Activated T-helper 1 cell treated with anti-CD3 and anti-CD28 coated beads, Interleukin-12 subunit alpha, Interleukin-12 subunit beta, Interleukin-2, Interleukin-4 antibody, amounts not matched to agents 30 ng/mL and 10 ng/mL and 1 ng/mL, durations not matched to agents 14 hours and 24 hours and 36 hours (primary cell): ENCODE results near the gene AMPH. TPM values are rescaled to one million over a fixed set of nuclear protein-coding genes. Genes with fewer than 3 reads are reported as not detected.

Source experiments
- DNase-seq: peaks from one replicate; pipeline ENCODE4 v3.0.0; 2021; ENCODE audit warnings: low spot score
- H3K27ac Mint-ChIP-seq: one replicate; pipeline ENCODE4 v1.8.0; 2021; ENCODE audit warnings: mild to moderate bottlenecking, mixed read lengths
- H3K27me3 Mint-ChIP-seq: one replicate; pipeline ENCODE4 v1.8.0; 2022; ENCODE audit warnings: mild to moderate bottlenecking, moderate library complexity, mixed read lengths; ENCODE audit not compliant: insufficient read depth
- H3K36me3 Mint-ChIP-seq: one replicate; pipeline ENCODE4 v1.8.0; 2021; ENCODE audit warnings: low read depth, mixed read lengths
- H3K4me1 Mint-ChIP-seq: one replicate; pipeline ENCODE4 v1.8.0; 2021; ENCODE audit warnings: low read depth, mixed read lengths
- H3K4me3 Mint-ChIP-seq: one replicate; pipeline ENCODE4 v1.8.0; 2021; ENCODE audit warnings: mild to moderate bottlenecking, moderate library complexity, mixed read lengths
- H3K9me3 Mint-ChIP-seq: one replicate; pipeline ENCODE4 v1.8.0; 2021; ENCODE audit warnings: mixed read lengths
- intact Hi-C: fragments of 100-400 bp; cut with micrococcal nuclease; formaldehyde crosslinking; loops from one replicate; pipeline ENCODE4 v1.15.1; 2024
- total RNA-seq: library from RNA; stranded (reverse); gene quantifications from 2 replicates; pipeline ENCODE4 v1.2.3, GENCODE V29; 2022

AMPH gene
- total RNA-seq, 1 donor from 2014 or later = not detected

DNA sequence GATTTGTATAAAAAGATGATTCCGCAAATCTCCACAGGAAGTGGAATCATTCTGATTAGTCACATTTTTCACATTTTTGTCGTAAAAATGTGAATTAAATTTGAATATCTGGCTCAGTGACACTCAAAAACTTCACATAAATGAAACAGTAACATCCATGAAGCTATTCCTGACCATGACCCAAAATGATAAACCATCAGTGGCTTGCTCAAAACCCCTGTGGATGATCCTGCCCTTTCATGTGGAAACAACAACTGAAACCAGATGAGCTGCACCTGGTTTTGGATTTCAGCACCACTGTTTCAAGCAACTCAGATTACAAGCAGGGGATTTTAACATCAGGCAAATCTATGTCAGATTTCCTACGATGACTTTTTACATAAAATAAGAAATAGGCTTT lies 80.3 kb downstream of the AMPH start:
- no peaks in the 10 kb centered on the region for H3K27me3 Mint-ChIP-seq
- no peak overlapping the region for H3K4me3 Mint-ChIP-seq
- no peaks in the 10 kb centered on the region for H3K4me1 Mint-ChIP-seq

DNA sequence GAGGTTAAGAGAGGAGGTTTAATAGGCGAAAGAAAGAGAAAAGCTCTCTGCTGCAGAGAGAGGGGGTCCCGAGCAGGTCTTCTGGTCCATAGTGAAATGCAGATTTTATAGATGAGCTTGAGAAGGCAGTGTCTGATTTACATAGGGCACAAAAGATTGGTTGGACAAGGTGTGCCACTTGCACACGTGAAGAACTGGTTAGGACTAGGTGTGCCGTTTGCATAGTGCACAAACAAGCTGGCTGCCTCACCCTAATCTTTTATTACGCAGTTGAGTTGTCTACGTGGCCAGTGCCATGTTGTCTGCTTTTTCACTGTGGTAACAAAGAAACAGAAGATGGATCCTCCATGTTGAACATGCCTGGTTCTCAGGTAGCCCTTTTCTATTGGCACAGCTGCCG lies 82.6 kb downstream of the AMPH start:
- DNase-seq = no peak
- Mint-ChIP-seq H3K9me3 (no peaks in the 10 kb centered on the region), H3K27ac (no peak overlapping the region), H3K4me3 (no peak overlapping the region), H3K4me1 (no peaks in the 10 kb centered on the region), H3K27me3 (no peaks in the 10 kb centered on the region), H3K36me3 (no peaks in the 10 kb centered on the region)
- intact Hi-C loops = loop anchor here (10.0 kb wide), 1 partner anchor 154 kb away; no protein-coding TSS in a partner anchor

More for the DNA sequence above, 80.3 kb downstream of the AMPH start:
- H3K36me3 Mint-ChIP-seq = no peaks in the 10 kb centered on the region
- intact Hi-C loops = no loop called here
- DNase-seq = no peak
- no peak overlapping the region for H3K27ac Mint-ChIP-seq
- H3K9me3 Mint-ChIP-seq = no peaks in the 10 kb centered on the region

GRCh38 chr7:38546763-38547162 lies 84.4 kb downstream of the AMPH start:
- no peak for DNase-seq
- intact Hi-C loops = loop anchor here (10.0 kb wide), 1 partner anchor 152 kb away; no protein-coding TSS in a partner anchor
- Mint-ChIP-seq H3K4me1 (no peaks in the 10 kb centered on the region), H3K27me3 (no peaks in the 10 kb centered on the region), H3K9me3 (no peaks in the 10 kb centered on the region), H3K27ac (no peak overlapping the region), H3K4me3 (no peak overlapping the region), H3K36me3 (no peaks in the 10 kb centered on the region)

GRCh38 chr7:38545977-38546376 lies 85.2 kb downstream of the AMPH start:
- intact Hi-C loops = loop anchor here (10.0 kb wide), 1 partner anchor 151 kb away; no protein-coding TSS in a partner anchor
- Mint-ChIP-seq H3K36me3 (no peaks in the 10 kb centered on the region), H3K4me3 (no peak overlapping the region)

GRCh38 chr7:38542156-38542555 lies 89.0 kb downstream of the AMPH start:
- Mint-ChIP-seq H3K9me3 (no peaks in the 10 kb centered on the region), H3K4me1 (no peaks in the 10 kb centered on the region), H3K27me3 (peaks cover 4% of the 10 kb centered on the region), H3K36me3 (no peaks in the 10 kb centered on the region), H3K4me3 (no peak overlapping the region), H3K27ac (no peak overlapping the region)
- intact Hi-C loops = loop anchor here (10.0 kb wide), 1 partner anchor 147 kb away; no protein-coding TSS in a partner anchor
- DNase-seq = no peak

More at GRCh38 chr7:38545977-38546376, 85.2 kb downstream of the AMPH start:
- no peak for DNase-seq
- H3K4me1 Mint-ChIP-seq = no peaks in the 10 kb centered on the region
- no peaks in the 10 kb centered on the region for H3K9me3 Mint-ChIP-seq
- no peaks in the 10 kb centered on the region for H3K27me3 Mint-ChIP-seq
- no peak overlapping the region for H3K27ac Mint-ChIP-seq

- intact Hi-C loops = loop anchor here (10.0 kb wide), 1 partner anchor 147 kb away; no protein-coding TSS in a partner anchor
- no peaks in the 10 kb centered on the region for H3K4me1 Mint-ChIP-seq
- H3K27me3 Mint-ChIP-seq = peaks cover 4% of the 10 kb centered on the region
- no peaks in the 10 kb centered on the region for H3K36me3 Mint-ChIP-seq
- H3K4me3 Mint-ChIP-seq = no peak overlapping the region
- H3K9me3 Mint-ChIP-seq = no peaks in the 10 kb centered on the region
- DNase-seq = no peak
- no peak overlapping the region for H3K27ac Mint-ChIP-seq
Observed at GRCh38 chr7:38541440-38541839, 89.7 kb downstream of the AMPH start.

DNA sequence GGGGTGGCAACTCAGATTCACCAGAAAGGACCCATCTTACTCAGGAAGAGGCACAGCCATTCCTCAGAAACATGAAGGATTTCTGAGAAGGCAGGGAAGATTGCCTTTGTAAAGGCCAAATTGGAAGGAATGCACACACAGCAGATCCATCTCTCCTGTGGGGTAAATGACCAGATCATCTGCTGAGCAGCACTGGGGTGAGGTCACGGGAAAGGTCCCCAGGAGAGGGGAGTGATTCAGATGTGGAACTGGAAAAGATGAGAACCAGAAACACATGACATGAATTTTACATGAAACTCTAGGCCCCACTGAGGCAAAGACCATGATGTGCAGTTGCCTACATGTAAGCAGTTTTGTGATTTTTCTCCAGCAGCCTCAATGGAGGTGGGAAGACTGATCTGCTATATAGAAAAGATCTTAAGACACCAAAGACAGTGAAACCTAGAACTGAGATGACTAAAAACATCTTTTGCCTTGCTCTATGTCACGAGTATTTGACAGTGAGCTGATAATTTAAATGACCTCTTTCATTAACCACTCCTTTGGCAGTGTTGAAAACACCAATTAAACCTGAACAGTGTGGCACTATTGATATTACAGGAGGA lies 91.6 kb downstream of the AMPH start:
- no peaks in the 10 kb centered on the region for H3K4me1 Mint-ChIP-seq
- no peaks in the 10 kb centered on the region for H3K9me3 Mint-ChIP-seq
- no peak overlapping the region for H3K27ac Mint-ChIP-seq
- DNase-seq = no peak
- intact Hi-C loops = loop anchor here (10.0 kb wide), 1 partner anchor 145 kb away; no protein-coding TSS in a partner anchor
- no peak overlapping the region for H3K4me3 Mint-ChIP-seq
- peaks cover 4% of the 10 kb centered on the region for H3K27me3 Mint-ChIP-seq
- no peaks in the 10 kb centered on the region for H3K36me3 Mint-ChIP-seq

DNA sequence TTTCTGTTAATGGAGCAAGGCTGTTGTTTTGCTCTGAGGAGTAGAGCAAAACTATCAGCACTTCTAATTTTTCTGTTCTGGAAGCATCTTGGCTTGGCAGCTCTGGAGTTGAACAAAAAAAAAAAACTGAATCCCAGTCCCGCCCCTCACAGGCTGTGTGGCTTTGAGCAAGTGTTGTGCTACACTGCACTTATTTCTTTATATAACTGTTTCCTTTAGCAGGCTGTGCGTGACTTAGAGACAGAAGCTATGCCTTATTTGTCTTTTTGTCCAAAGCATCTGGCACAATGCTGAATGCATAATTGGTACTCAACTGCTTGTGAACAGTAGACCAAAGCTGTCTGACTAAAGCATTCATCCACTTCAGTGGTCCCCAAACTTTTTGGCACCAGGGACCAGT lies 96.1 kb downstream of the AMPH start:
- Mint-ChIP-seq H3K27ac (no peak overlapping the region), H3K27me3 (peaks cover 9% of the 10 kb centered on the region), H3K36me3 (no peaks in the 10 kb centered on the region), H3K4me3 (no peak overlapping the region), H3K4me1 (no peaks in the 10 kb centered on the region), H3K9me3 (no peaks in the 10 kb centered on the region)
- intact Hi-C loops = no loop called here
- DNase-seq = no peak

- no peak for DNase-seq
- no peaks in the 10 kb centered on the region for H3K36me3 Mint-ChIP-seq
- intact Hi-C loops = no loop called here
- H3K4me1 Mint-ChIP-seq = no peaks in the 10 kb centered on the region
- H3K27ac Mint-ChIP-seq = no peak overlapping the region
- peaks cover 13% of the 10 kb centered on the region for H3K27me3 Mint-ChIP-seq
- H3K4me3 Mint-ChIP-seq = no peak overlapping the region
- H3K9me3 Mint-ChIP-seq = no peaks in the 10 kb centered on the region
Observed at GRCh38 chr7:38525857-38526256, 105.3 kb downstream of the AMPH start.

DNA sequence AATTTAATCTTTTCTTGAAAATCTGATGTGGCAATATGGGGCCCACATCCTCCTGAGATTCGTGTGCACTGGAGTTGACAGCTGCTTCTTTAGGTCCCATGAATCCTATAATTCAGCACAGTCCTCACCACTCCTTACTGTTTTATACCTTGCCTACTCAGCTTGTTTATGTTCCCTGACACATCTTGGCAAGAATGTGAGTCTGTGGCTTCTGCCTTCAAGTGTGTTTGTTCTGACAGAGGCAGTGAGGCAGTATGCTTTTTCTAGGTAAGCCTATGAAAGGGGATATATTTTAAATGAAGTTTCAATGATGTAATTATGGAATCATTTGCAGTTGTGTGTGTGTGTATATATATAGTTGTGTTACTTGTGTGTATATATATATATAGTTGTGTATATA lies 106.4 kb downstream of the AMPH start:
- H3K4me1 Mint-ChIP-seq = no peaks in the 10 kb centered on the region
- H3K27me3 Mint-ChIP-seq = peaks cover 11% of the 10 kb centered on the region
- DNase-seq = no peak
- intact Hi-C loops = no loop called here
- no peaks in the 10 kb centered on the region for H3K36me3 Mint-ChIP-seq
- H3K9me3 Mint-ChIP-seq = no peaks in the 10 kb centered on the region
- no peak overlapping the region for H3K4me3 Mint-ChIP-seq
- no peak overlapping the region for H3K27ac Mint-ChIP-seq

DNA sequence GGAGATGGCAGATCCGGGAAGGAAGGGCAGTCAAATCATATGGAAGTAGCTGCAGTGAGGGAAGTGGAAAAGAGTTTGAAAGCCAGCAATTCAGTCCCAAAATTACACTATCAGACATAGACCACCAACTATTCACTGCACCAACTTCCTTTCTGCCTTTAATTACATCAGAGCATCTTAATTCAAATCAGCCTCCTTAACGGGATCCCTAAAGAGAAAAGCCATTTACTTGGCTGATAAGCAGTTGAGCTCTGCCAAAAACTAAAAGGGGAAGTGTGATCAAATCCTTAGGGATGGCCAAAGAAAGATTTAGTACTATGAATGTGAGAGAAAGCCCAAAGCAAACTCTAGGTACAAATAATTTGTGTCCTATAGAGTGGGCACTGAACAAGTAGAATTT lies 110.4 kb downstream of the AMPH start:
- intact Hi-C loops = no loop called here
- Mint-ChIP-seq H3K4me3 (no peak overlapping the region), H3K27ac (no peak overlapping the region), H3K9me3 (peaks cover 6% of the 10 kb centered on the region), H3K36me3 (no peaks in the 10 kb centered on the region), H3K27me3 (peaks cover 8% of the 10 kb centered on the region), H3K4me1 (no peaks in the 10 kb centered on the region)
- DNase-seq = no peak

GRCh38 chr7:38518541-38518940 lies 112.6 kb downstream of the AMPH start:
- peaks cover 4% of the 10 kb centered on the region for H3K27me3 Mint-ChIP-seq
- no peaks in the 10 kb centered on the region for H3K4me1 Mint-ChIP-seq
- no peak overlapping the region for H3K4me3 Mint-ChIP-seq
- intact Hi-C loops = no loop called here
- no peak overlapping the region for H3K27ac Mint-ChIP-seq
- no peaks in the 10 kb centered on the region for H3K36me3 Mint-ChIP-seq
- peaks cover 11% of the 10 kb centered on the region for H3K9me3 Mint-ChIP-seq
- DNase-seq = no peak

DNA sequence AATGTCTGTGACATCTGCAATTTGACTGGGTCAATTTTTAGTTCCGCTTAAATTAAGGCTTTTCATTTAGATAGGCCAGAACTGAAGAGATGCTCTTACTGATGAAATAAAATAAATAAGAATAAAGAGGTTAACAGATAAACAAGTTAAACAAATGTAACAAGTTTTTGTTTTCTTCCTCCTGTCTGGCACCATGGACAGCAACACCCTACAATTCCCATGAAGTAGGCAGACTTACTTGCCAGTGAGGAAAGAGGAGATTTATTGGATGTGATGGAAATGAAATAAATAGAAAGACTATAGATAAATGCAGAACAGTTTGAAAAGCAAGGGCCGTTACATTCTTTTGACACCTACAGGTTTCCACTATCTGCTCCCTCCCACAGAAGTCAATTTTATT lies 118.5 kb downstream of the AMPH start:
- H3K27me3 Mint-ChIP-seq = no peaks in the 10 kb centered on the region
- intact Hi-C loops = no loop called here
- H3K4me1 Mint-ChIP-seq = no peaks in the 10 kb centered on the region
- peaks cover 11% of the 10 kb centered on the region for H3K9me3 Mint-ChIP-seq
- no peaks in the 10 kb centered on the region for H3K36me3 Mint-ChIP-seq
- no peak overlapping the region for H3K4me3 Mint-ChIP-seq
- no peak overlapping the region for H3K27ac Mint-ChIP-seq
- no peak for DNase-seq

DNA sequence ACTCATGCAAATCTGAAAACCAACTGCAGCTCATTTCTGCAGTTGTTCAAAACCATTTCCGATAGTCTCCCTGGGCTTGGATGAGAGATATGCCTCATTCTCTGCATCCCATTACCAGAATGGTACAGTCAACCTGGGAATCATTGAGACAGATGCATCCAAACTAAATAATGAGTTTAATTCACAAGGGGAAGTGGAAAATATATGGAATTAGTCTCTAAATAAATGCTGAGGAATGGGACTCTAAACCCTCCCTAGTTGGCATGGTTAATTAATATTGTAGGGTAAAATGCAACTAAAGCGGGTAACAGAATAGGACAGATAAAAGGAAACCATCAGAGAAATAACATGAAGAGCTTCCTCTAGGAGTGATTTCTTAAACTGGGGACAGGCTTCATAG lies 118.9 kb downstream of the AMPH start:
- intact Hi-C loops = no loop called here
- no peak overlapping the region for H3K27ac Mint-ChIP-seq
- no peaks in the 10 kb centered on the region for H3K4me1 Mint-ChIP-seq
- no peak for DNase-seq
- no peaks in the 10 kb centered on the region for H3K27me3 Mint-ChIP-seq
- no peaks in the 10 kb centered on the region for H3K36me3 Mint-ChIP-seq
- no peak overlapping the region for H3K4me3 Mint-ChIP-seq
- peaks cover 8% of the 10 kb centered on the region for H3K9me3 Mint-ChIP-seq
